LNCaP clone FGC (cell line): Measurements from ENCODE around the gene E2F3.
A peak's percentile ranks its signal among the peaks of the same experiment; 100 is the strongest.

Experiments
- DNase-seq: peaks from one replicate; pipeline ENCODE4 v3.0.0-alpha.2; 2011; ENCODE audit warnings: low read depth
- H3K4me3 ChIP-seq: 2 replicates; pipeline ENCODE4 v1.5.1; 2011; ENCODE audit warnings: mild to moderate bottlenecking, low read depth, low read length, control low read depth
- CTCF ChIP-seq: IDR thresholded peaks from 2 replicates; pipeline ENCODE4 v1.5.1; 2012; ENCODE audit warnings: mild to moderate bottlenecking; ENCODE audit not compliant: control insufficient read depth, insufficient read depth; ENCODE audit errors: extremely low read depth

The E2F3 gene

GRCh38 chr6:20534295-20535262 is 132.9 kb downstream of the E2F3 start, which contains the start of gene CDKAL1:
CDKAL1 (plus strand) TSS chr6:20534457; CDS start chr6:20546351, 11,894 bp downstream.
- DNase-seq, result peak; percentile 81
- no peak for TF ChIP-seq CTCF

GRCh38 chr6:20538131-20538662 is 136.5 kb downstream of the E2F3 start:
- no peak for DNase-seq
- TF ChIP-seq CTCF, result no peak
- no peak overlapping the region for H3K4me3 ChIP-seq

More at GRCh38 chr6:20534295-20535262, 132.9 kb downstream of the E2F3 start, which contains the start of gene CDKAL1:
- H3K4me3 ChIP-seq, result peak within 1 kb of the TSS; percentile 69

- H3K4me3 ChIP-seq, result no peak overlapping the region
- no peak for DNase-seq
- TF ChIP-seq CTCF, result no peak
These were observed 137.2 kb downstream of the E2F3 start for GRCh38 chr6:20538907-20539306.

GRCh38 chr6:20539387-20539786 is 137.7 kb downstream of the E2F3 start:
- DNase-seq, result no peak
- no peak overlapping the region for H3K4me3 ChIP-seq
- TF ChIP-seq CTCF, result no peak

- H3K4me3 ChIP-seq, result no peak overlapping the region
- no peak for DNase-seq
- TF ChIP-seq CTCF, result no peak
These were observed 139.0 kb downstream of the E2F3 start for GRCh38 chr6:20540683-20541082.

GRCh38 chr6:20541382-20541781 is 139.7 kb downstream of the E2F3 start:
- DNase-seq, result no peak
- no peak for TF ChIP-seq CTCF
- no peak overlapping the region for H3K4me3 ChIP-seq
